Fibroblast of villous mesenchyme (primary cell): ENCODE measurements around the gene PDHB. TPM values are rescaled to one million over a fixed set of nuclear protein-coding genes. Genes with fewer than 3 reads are reported as not detected.

Source experiments
- DNase-seq: peaks from one replicate; pipeline ENCODE4 v3.0.0-alpha.2; 2010; ENCODE audit warnings: low read depth
- H3K4me3 ChIP-seq: 2 replicates; pipeline ENCODE4 v1.5.1; 2011; ENCODE audit warnings: low read depth, mild to moderate bottlenecking, low read length
- CTCF ChIP-seq: IDR thresholded peaks from 2 replicates; pipeline ENCODE4 v1.5.1; 2012; ENCODE audit warnings: low read depth, mild to moderate bottlenecking, low read length; ENCODE audit not compliant: insufficient read depth
- total RNA-seq: library from RNA; depleted of rRNA; stranded (reverse); fragments of >200 nt; gene quantifications from 2 replicates; pipeline ENCODE4 v1.2.3, GENCODE V29; 2012

The PDHB gene
- total RNA-seq, 1 donor, result 114 TPM

- DNase-seq, result no peak
- TF ChIP-seq CTCF, result no peak
- H3K4me3 ChIP-seq, result no peak overlapping the region
Measured at GRCh38 chr3:58379351-58380073, 54.1 kb downstream of the PDHB start.

GRCh38 chr3:58377750-58378149, 55.9 kb downstream of the PDHB start:
- H3K4me3 ChIP-seq, result no peak overlapping the region
- no peak for DNase-seq
- TF ChIP-seq CTCF, result no peak

Other genes with a start within 250 kb of the PDHB start
- not detected in 2 replicates for gene DNASE1L3, start 222.9 kb downstream of the PDHB start, total RNA-seq
- gene ABHD6, start 196.0 kb downstream of the PDHB start, total RNA-seq, result 7.1 and 9.9 TPM in 2 replicates
- 14.5 and 16.0 TPM in 2 replicates for gene RPP14, start 127.6 kb downstream of the PDHB start, total RNA-seq
- gene HTD2, start 127.3 kb downstream of the PDHB start, total RNA-seq, result 4.2 and 9.9 TPM in 2 replicates
- gene PXK, start 100.9 kb downstream of the PDHB start, total RNA-seq, result 57.9 and 64.7 TPM in 2 replicates
- gene KCTD6, start 58.3 kb upstream of the PDHB start, total RNA-seq, result 8.1 and 10.4 TPM in 2 replicates
- gene ACOX2, start 103.4 kb upstream of the PDHB start, total RNA-seq, result 12.1 and 13.9 TPM in 2 replicates
- gene FAM107A, start 143.6 kb upstream of the PDHB start, total RNA-seq, result not detected in 2 replicates
- gene FAM3D, start 232.9 kb upstream of the PDHB start, total RNA-seq, result not detected in 2 replicates